H1 (cell line): Measurements from ENCODE around the gene TTC4. TPM values are rescaled to one million over a fixed set of nuclear protein-coding genes. Genes with fewer than 3 reads are reported as not detected.

Source experiments
- CTCF ChIA-PET: fragments of 300-600 bp; sonication (Branson Sonifier 250); formaldehyde crosslinking; loops from one replicate; lab custom pipeline; 2021; ENCODE audit not compliant: partially characterized antibody; lab: Charles Lee
- POLR2A ChIA-PET: fragments of 300-600 bp; sonication (Branson Sonifier 250); formaldehyde crosslinking; loops from one replicate; lab custom pipeline; 2021; ENCODE audit warnings: inconsistent platforms; ENCODE audit not compliant: partially characterized antibody; lab: Charles Lee
- DNase-seq, 2 experiments: peaks; one replicate each; pipeline versions ENCODE4 v3.0.0 to v3.0.0-alpha.2; 2010 to 2022; ENCODE audit warnings: low spot score in 2 of 2, low read depth in 1 of 2, mixed read lengths in 1 of 2
- FAIRE-seq: peaks from 2 replicates; lab custom pipeline; 2011; peaks lifted over from hg19 to GRCh38; lab: Jason Lieb, UNC
- H2AFZ ChIP-seq: 2 replicates; pipeline ENCODE4 v1.8.1; 2012; ENCODE audit warnings: low read length, inconsistent platforms
- H2AK5ac ChIP-seq: 2 replicates; pipeline ENCODE4 v1.6.1; 2013; ENCODE audit warnings: low read depth, low read length
- H2BK120ac ChIP-seq: replicated peaks from 2 replicates; pipeline ENCODE3; 2013; ENCODE audit warnings: low read depth, low read length, inconsistent platforms
- H2BK12ac ChIP-seq: 2 replicates; pipeline ENCODE4 v1.6.1; 2013; ENCODE audit warnings: low read depth, low read length
- H2BK15ac ChIP-seq: 2 replicates; pipeline ENCODE4 v1.6.1; 2013; ENCODE audit warnings: low read length
- H2BK20ac ChIP-seq: 2 replicates; pipeline ENCODE4 v1.6.1; 2013; ENCODE audit warnings: low read length
- H2BK5ac ChIP-seq: 2 replicates; pipeline ENCODE4 v1.6.1; 2013; ENCODE audit warnings: low read depth, low read length
- H3K14ac ChIP-seq: 2 replicates; pipeline ENCODE4 v1.6.1; 2013; ENCODE audit warnings: inconsistent platforms; ENCODE audit not compliant: insufficient read length
- H3K18ac ChIP-seq: 2 replicates; pipeline ENCODE4 v1.6.1; 2013; ENCODE audit warnings: low read length; ENCODE audit errors: extremely low read depth
- H3K23ac ChIP-seq: 2 replicates; pipeline ENCODE4 v1.6.1; 2013; ENCODE audit warnings: inconsistent platforms; ENCODE audit not compliant: insufficient read length
- H3K23me2 ChIP-seq: 2 replicates; pipeline ENCODE4 v1.6.1; 2013; ENCODE audit warnings: low read depth, low read length
- H3K27ac ChIP-seq: 2 replicates; pipeline ENCODE4 v1.6.1; 2011; ENCODE audit warnings: low read depth, low read length, inconsistent platforms
- H3K27me3 ChIP-seq, 4 experiments: replicated peaks in 1 of 4; 1 replicate in 1 of 4; 2 replicates in 3 of 4; pipeline versions ENCODE4 v1.6.1 to v1.8.1; 2011 to 2013; ENCODE audit warnings: low read length in 3 of 4, mild to moderate bottlenecking in 3 of 4, inconsistent platforms in 2 of 4, mixed read lengths in 2 of 4, moderate library complexity in 1 of 4; ENCODE audit not compliant: control insufficient read depth in 3 of 4, insufficient read depth in 3 of 4; ENCODE audit errors: extremely low read depth in 1 of 4
- H3K36me3 ChIP-seq, 4 experiments: 2 replicates each; pipeline versions ENCODE4 v1.6.1 to v1.8.1; 2011 to 2013; ENCODE audit warnings: mild to moderate bottlenecking in 4 of 4, low read length in 3 of 4, moderate library complexity in 2 of 4, control low read depth in 1 of 4, inconsistent platforms in 1 of 4; ENCODE audit not compliant: insufficient read depth in 4 of 4, control insufficient read depth in 2 of 4
- H3K4ac ChIP-seq: replicated peaks from 2 replicates; pipeline ENCODE3; 2013; ENCODE audit warnings: low read length, low read depth, mixed read lengths, inconsistent platforms; ENCODE audit not compliant: insufficient read length
- H3K4me1 ChIP-seq, 4 experiments: replicated peaks in 1 of 4; 1 replicate in 1 of 4; 2 replicates in 3 of 4; pipeline versions ENCODE4 v1.6.1 to v1.8.1; 2011 to 2013; ENCODE audit warnings: low read length in 3 of 4, inconsistent platforms in 2 of 4, mixed read lengths in 1 of 4; ENCODE audit not compliant: insufficient read depth in 4 of 4, control insufficient read depth in 3 of 4
- H3K4me2 ChIP-seq, 2 experiments: 2 replicates each; pipeline versions ENCODE4 v1.6.1 to v1.8.1; 2011 to 2013; ENCODE audit warnings: low read depth in 2 of 2, low read length in 2 of 2, control low read depth in 1 of 2, inconsistent platforms in 1 of 2, mild to moderate bottlenecking in 1 of 2; ENCODE audit not compliant: insufficient read depth in 1 of 2
- H3K4me3 ChIP-seq, 4 experiments: fragments of 200-600, 300-600 bp in 1 of 4; sonication (generic), shearing (Covaris generic), sonication (Bioruptor Twin) in 1 of 4; 2 replicates each; pipeline versions ENCODE4 v1.5.1 to v1.8.1; 2011 to 2016; ENCODE audit warnings: low read length in 4 of 4, low read depth in 3 of 4, control low read depth in 2 of 4, inconsistent platforms in 2 of 4, mild to moderate bottlenecking in 2 of 4, mixed read lengths in 1 of 4, moderate library complexity in 1 of 4; ENCODE audit not compliant: insufficient read depth in 2 of 4; ENCODE audit errors: extremely low read depth in 1 of 4
- H3K56ac ChIP-seq: replicated peaks from 2 replicates; pipeline ENCODE3; 2013; ENCODE audit warnings: low read depth, mild to moderate bottlenecking, mixed read lengths, low read length, inconsistent platforms; ENCODE audit not compliant: insufficient read length
- H3K79me1 ChIP-seq: 2 replicates; pipeline ENCODE4 v1.6.1; 2013; ENCODE audit warnings: low read depth, low read length, control low read depth
- H3K79me2 ChIP-seq, 2 experiments: 2 replicates each; pipeline versions ENCODE4 v1.6.1 to v1.8.1; 2012 to 2013; ENCODE audit warnings: low read length in 2 of 2, mild to moderate bottlenecking in 2 of 2, inconsistent platforms in 1 of 2; ENCODE audit not compliant: insufficient read depth in 2 of 2, control insufficient read depth in 1 of 2
- H3K9ac ChIP-seq, 4 experiments: replicated peaks in 1 of 4; 1 replicate in 1 of 4; 2 replicates in 3 of 4; pipeline versions ENCODE4 v1.6.1 to v1.8.1; 2011 to 2013; ENCODE audit warnings: low read depth in 3 of 4, low read length in 3 of 4, control low read depth in 2 of 4, mild to moderate bottlenecking in 2 of 4, moderate library complexity in 2 of 4, inconsistent platforms in 1 of 4; ENCODE audit errors: extremely low read depth in 1 of 4
- H3K9me3 ChIP-seq, 2 experiments: 2 replicates each; pipeline versions ENCODE4 v1.6.1 to v1.8.1; 2012 to 2013; ENCODE audit warnings: mild to moderate bottlenecking in 2 of 2, moderate library complexity in 2 of 2, control low read depth in 1 of 2, inconsistent platforms in 1 of 2, low read depth in 1 of 2, low read length in 1 of 2, mixed read lengths in 1 of 2; ENCODE audit not compliant: insufficient read depth in 2 of 2
- H4K20me1 ChIP-seq, 2 experiments: replicated peaks in 1 of 2; 2 replicates each; pipeline versions ENCODE3 to v1.8.1; 2011 to 2013; ENCODE audit warnings: inconsistent platforms in 2 of 2, low read length in 2 of 2, mild to moderate bottlenecking in 1 of 2; ENCODE audit not compliant: insufficient read depth in 2 of 2, control insufficient read depth in 1 of 2
- H4K5ac ChIP-seq: 2 replicates; pipeline ENCODE4 v1.6.1; 2013; ENCODE audit warnings: low read length, low read depth, mixed read lengths, inconsistent platforms; ENCODE audit not compliant: insufficient read length
- H4K8ac ChIP-seq: 2 replicates; pipeline ENCODE4 v1.8.0; 2013; ENCODE audit warnings: mild to moderate bottlenecking, moderate library complexity, low read length, inconsistent platforms; ENCODE audit not compliant: insufficient read depth; ENCODE audit errors: extremely low read depth
- H4K91ac ChIP-seq: replicated peaks from 2 replicates; pipeline ENCODE3; 2013; ENCODE audit warnings: low read length, mixed read lengths, inconsistent platforms; ENCODE audit not compliant: insufficient read length
- CBX5 ChIP-seq: fragments of 300-800, 300-1000 bp; sonication (generic); IDR thresholded peaks from 2 replicates; pipeline ENCODE4 v1.7.1; 2016; ENCODE audit warnings: antibody characterized with exemption, low read length, low read depth
- CTBP2 ChIP-seq: IDR thresholded peaks from 2 replicates; pipeline ENCODE4 v1.7.0; 2011; ENCODE audit warnings: borderline replicate concordance, mild to moderate bottlenecking, moderate library complexity, mixed read lengths, low read length; ENCODE audit not compliant: insufficient read depth, insufficient read length
- FOSL1 ChIP-seq: IDR thresholded peaks from 2 replicates; pipeline ENCODE4 v1.6.1; 2011; ENCODE audit warnings: mild to moderate bottlenecking, low read depth, low read length, moderate library complexity; ENCODE audit not compliant: insufficient read depth
- KDM5A ChIP-seq: fragments of 200-600 bp; IDR thresholded peaks from 2 replicates; pipeline ENCODE4 v1.7.1; 2012; ENCODE audit warnings: mild to moderate bottlenecking, low read length, inconsistent platforms, mixed read lengths
- MAFK ChIP-seq: IDR thresholded peaks from 2 replicates; pipeline ENCODE4 v1.6.1; 2012; ENCODE audit warnings: low read depth, mild to moderate bottlenecking, improper control_type of control experiment, low read length
- POLR2A ChIP-seq, 2 experiments: IDR thresholded peaks; 1 replicate in 1 of 2; 2 replicates in 1 of 2; pipeline ENCODE4 v1.6.1; 2011; ENCODE audit warnings: low read depth in 2 of 2, low read length in 2 of 2, mild to moderate bottlenecking in 2 of 2; ENCODE audit errors: control extremely low read depth in 1 of 2
- POU5F1 ChIP-seq: IDR thresholded peaks from 2 replicates; pipeline ENCODE4 v1.6.1; 2011; ENCODE audit warnings: low read depth, mild to moderate bottlenecking, low read length, moderate library complexity
- RNF2 ChIP-seq: fragments of 200-900, 300-1000 bp; sonication (generic); IDR thresholded peaks from 2 replicates; pipeline ENCODE4 v1.7.1; 2016; ENCODE audit warnings: borderline replicate concordance, low read depth, mild to moderate bottlenecking, antibody characterized with exemption, low read length; ENCODE audit not compliant: poor library complexity, severe bottlenecking; ENCODE audit errors: missing control alignments
- SIN3A ChIP-seq, 2 experiments: IDR thresholded peaks in 1 of 2; conservative IDR thresholded peaks in 1 of 2; 2 replicates each; pipeline ENCODE4 v1.6.1; 2011 to 2012; ENCODE audit warnings: low read length in 2 of 2, improper control_type of control experiment in 1 of 2, low read depth in 1 of 2, mild to moderate bottlenecking in 1 of 2
- SUZ12 ChIP-seq: fragments of 200-600 bp; sonication (generic); IDR thresholded peaks from 2 replicates; pipeline ENCODE4 v1.6.1; 2012; ENCODE audit warnings: mild to moderate bottlenecking, inconsistent platforms, low read length, moderate library complexity, mixed read lengths
- WGBS, 2 experiments: shearing (Covaris generic) in 1 of 2; methylation state at CpG; one replicate each; pipeline versions ENCODE4 v1.1.6 to v1.1.7; 2013 to 2015; ENCODE audit warnings: low lambda C conversion rate in 2 of 2, mixed read lengths in 2 of 2, inconsistent platforms in 1 of 2, low coverage in 1 of 2, missing lambda C conversion rate in 1 of 2; ENCODE audit not compliant: insufficient replicate concordance in 2 of 2, insufficient coverage in 1 of 2, insufficient read length in 1 of 2; ENCODE audit errors: extremely low coverage in 1 of 2, missing lambda C conversion rate in 1 of 2; 5-methylcytosine and 5-hydroxymethylcytosine counted together
- polyA plus RNA-seq, 7 experiments: library from polyadenylated mRNA; depleted of rRNA in 3 of 7; stranded (reverse) in 5 of 7; unstranded in 2 of 7; fragments of >200 nt in 5 of 7; fragments of 200-250 nt in 2 of 7; gene quantifications; 1 replicate in 5 of 7; 2 replicates in 1 of 7; 4 replicates in 1 of 7; pipeline versions ENCODE4 v1.2.1 to v1.2.3, GENCODE V29; 2011 to 2013; ENCODE audit warnings: missing spikeins in 2 of 7, mixed read lengths in 2 of 7
- total RNA-seq: library from RNA; stranded (reverse); fragmentation: NEBNext Ultra II Directional; extraction: Animal tissue kit (Norgen Biotek cat#: 25700); gene quantifications from 2 replicates; pipeline ENCODE4 v1.2.1, GENCODE V29; 2021

Gene TTC4
- total and polyA plus RNA-seq, 2 of the 8 experiments (the other 6 are each of a cell fraction or from before 2014, with no cell fraction given): 21.0 to 25.1 TPM

DNA sequence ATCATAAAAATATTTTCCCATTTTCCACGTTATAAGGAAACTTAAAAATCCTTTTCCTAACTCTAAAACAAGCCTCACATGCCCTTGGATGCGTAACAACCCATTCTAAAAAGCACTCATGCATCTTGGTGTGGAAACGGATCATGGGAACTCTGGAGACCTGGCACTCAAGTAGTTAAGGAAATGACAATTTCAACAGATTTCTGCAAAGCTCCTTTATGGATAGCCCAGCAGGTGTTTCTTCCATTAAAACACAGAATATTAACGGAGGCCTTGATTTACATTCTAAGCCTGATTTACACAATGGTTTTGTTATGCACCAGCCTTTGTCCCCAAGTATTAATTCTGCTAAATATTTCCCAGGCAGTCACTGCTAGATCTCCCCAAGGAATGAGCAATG, 35.8 kb downstream of the TTC4 start:
- Histone ChIP-seq H3K4ac (no peak overlapping the region), H3K14ac (no peak overlapping the region), H2BK15ac (no peak overlapping the region), H3K27me3 (no peaks in the 10 kb centered on the region), H2AFZ (no peak overlapping the region), H3K4me3 (no peak overlapping the region), H4K8ac (no peak overlapping the region), H3K9me3 (no peaks in the 10 kb centered on the region), H3K18ac (no peak overlapping the region), H2BK5ac (no peak overlapping the region), H2AK5ac (no peak overlapping the region), H3K56ac (no peak overlapping the region), H3K4me1 (peaks cover 0 to 5% (median 2%) of the 10 kb centered on the region in 4 experiments; a peak in 4 of 7 replicates), H4K20me1 (peaks cover 0 to 1% of the 10 kb centered on the region in 2 experiments), H3K79me2 (no peaks in the 10 kb centered on the region), H3K23me2 (no peaks in the 10 kb centered on the region), H3K36me3 (no peaks in the 10 kb centered on the region; a peak in 1 of 8 replicates), H2BK120ac (no peak overlapping the region), H3K9ac (no peak overlapping the region), H3K23ac (no peak overlapping the region), H2BK12ac (no peak overlapping the region), H3K27ac (no peak overlapping the region), H4K91ac (no peak overlapping the region), H3K79me1 (no peaks in the 10 kb centered on the region), H4K5ac (no peak overlapping the region), H2BK20ac (no peak overlapping the region), H3K4me2 (no peak overlapping the region)
- FAIRE-seq: no peak
- ChIA-PET CTCF (interaction anchor here (0.9 to 2.3 kb wide), 9 partner anchors 10 to 112 kb away, joined by 3 to 8 read pairs (median 3); no protein-coding TSS in a partner anchor), POLR2A (interaction anchor here (0.9 to 1.5 kb wide), 6 partner anchors 9 to 210 kb away, joined by 3 to 5 read pairs (median 4); partner anchors contain the start of genes PARS2 and TTC22)
- TF ChIP-seq CBX5: no peak
- TF ChIP-seq MAFK: no peak
- no peak for TF ChIP-seq POU5F1
- no peak for TF ChIP-seq CTBP2
- TF ChIP-seq RNF2: no peak
- TF ChIP-seq POLR2A (IDR thresholded peaks at IDR 0.05; ENCODE audit: control extremely low read depth in 1 of 2, low read depth in 2 of 2, low read length in 2 of 2): no peak
- TF ChIP-seq KDM5A: no peak
- TF ChIP-seq SIN3A (conservative IDR thresholded peaks at IDR 0.05 in 1 of 2, IDR thresholded peaks at IDR 0.05 in 1 of 2; ENCODE audit: low read depth in 1 of 2, low read length in 2 of 2): no peak
- TF ChIP-seq FOSL1: no peak
- no peak for TF ChIP-seq SUZ12
- WGBS, 2 experiments: 51% methylated on average over 4 of the region's 4 CpGs; no CpG with 5 or more reads in 1 of the 2 experiments
- DNase-seq: no peak
